ENCODE measurements around the gene PRDM15.

The PRDM15 gene

GRCh38 chr21:41886328-41886727 is 7.2 kb upstream of the PRDM15 start:
- no peak for DNase-seq (ENCODE audit: low read depth in 2 of 2)

GRCh38 chr21:41885341-41886024 is 6.3 kb upstream of the PRDM15 start:
- DNase-seq (ENCODE audit: low read depth in 2 of 2): no peak

GRCh38 chr21:41884501-41885030 is 5.4 kb upstream of the PRDM15 start:
- DNase-seq (ENCODE audit: low read depth in 2 of 2): no peak

GRCh38 chr21:41883582-41883981 is 4.4 kb upstream of the PRDM15 start:
- no peak for DNase-seq (ENCODE audit: low read depth in 2 of 2)

- no peak for DNase-seq (ENCODE audit: low read depth in 2 of 2)
Observed at GRCh38 chr21:41881051-41881450, 1.9 kb upstream of the PRDM15 start.

- DNase-seq (ENCODE audit: low read depth in 2 of 2): no peak
Observed at GRCh38 chr21:41880153-41880552, 1.0 kb upstream of the PRDM15 start.

- DNase-seq (ENCODE audit: low read depth in 2 of 2): peak; percentile 39 to 52
Observed at GRCh38 chr21:41878831-41879189, 334 bp downstream of the PRDM15 start.

GRCh38 chr21:41877901-41878830 is 978 bp downstream of the PRDM15 start:
- no peak for DNase-seq (ENCODE audit: low read depth in 2 of 2)

GRCh38 chr21:41876928-41877652 is 2.1 kb downstream of the PRDM15 start:
- no peak for DNase-seq (ENCODE audit: low read depth in 2 of 2)

GRCh38 chr21:41876396-41876795 is 2.7 kb downstream of the PRDM15 start:
- no peak for DNase-seq (ENCODE audit: low read depth in 2 of 2)

- DNase-seq (ENCODE audit: low read depth in 2 of 2): no peak
Observed at GRCh38 chr21:41875086-41875485, 4.1 kb downstream of the PRDM15 start.

GRCh38 chr21:41874611-41875010 is 4.5 kb downstream of the PRDM15 start:
- no peak for DNase-seq (ENCODE audit: low read depth in 2 of 2)

- no peak for DNase-seq (ENCODE audit: low read depth in 2 of 2)
Observed at GRCh38 chr21:41873426-41873825, 5.7 kb downstream of the PRDM15 start.

- DNase-seq (ENCODE audit: low read depth in 2 of 2): no peak
Observed at GRCh38 chr21:41873005-41873404, 6.1 kb downstream of the PRDM15 start.

GRCh38 chr21:41871293-41872030 is 7.7 kb downstream of the PRDM15 start:
- DNase-seq (ENCODE audit: low read depth in 2 of 2): no peak

GRCh38 chr21:41869771-41870170 is 9.4 kb downstream of the PRDM15 start:
- no peak for DNase-seq (ENCODE audit: low read depth in 2 of 2)

GRCh38 chr21:41868062-41868710 is 11.0 kb downstream of the PRDM15 start:
- no peak for DNase-seq (ENCODE audit: low read depth in 2 of 2)

GRCh38 chr21:41867313-41867712 is 11.8 kb downstream of the PRDM15 start:
- no peak for DNase-seq (ENCODE audit: low read depth in 2 of 2)

- no peak for DNase-seq (ENCODE audit: low read depth in 2 of 2)
Observed at GRCh38 chr21:41866274-41866809, 12.8 kb downstream of the PRDM15 start.

GRCh38 chr21:41865002-41865777 is 14.0 kb downstream of the PRDM15 start:
- DNase-seq (ENCODE audit: low read depth in 2 of 2): no peak

Measured in stimulated activated CD4-positive, alpha-beta T cell treated with anti-CD3 and anti-CD28 coated beads, Interleukin-1b, Interleukin-23, amount 100 ng/mL, for 1 hour (primary cell).